H9 (cell line): ENCODE measurements around the gene HUWE1. TPM values are rescaled to one million over a fixed set of nuclear protein-coding genes. Genes with fewer than 3 reads are reported as not detected.

Experiments
- DNase-seq: peaks from one replicate; pipeline ENCODE4 v3.0.0-alpha.2; 2017
- H2AFZ ChIP-seq: one replicate; pipeline ENCODE4 v1.6.1; 2013; ENCODE audit warnings: mild to moderate bottlenecking, low read length, control low read depth, moderate library complexity
- H2AK5ac ChIP-seq: 2 replicates; pipeline ENCODE4 v1.6.1; 2013; ENCODE audit warnings: low read length, control low read depth, mixed read lengths; ENCODE audit not compliant: insufficient read length
- H2BK120ac ChIP-seq: one replicate; pipeline ENCODE4 v1.6.1; 2013; ENCODE audit warnings: low read depth, mild to moderate bottlenecking, low read length, control low read depth, inconsistent platforms; ENCODE audit not compliant: poor library complexity, severe bottlenecking
- H2BK12ac ChIP-seq: 2 replicates; pipeline ENCODE4 v1.6.1; 2013; ENCODE audit warnings: low read length, control low read depth, mixed read lengths, low read depth; ENCODE audit not compliant: insufficient read length
- H2BK15ac ChIP-seq: 2 replicates; pipeline ENCODE4 v1.6.1; 2013; ENCODE audit warnings: low read depth, low read length, control low read depth
- H2BK20ac ChIP-seq: one replicate; pipeline ENCODE4 v1.6.1; 2013; ENCODE audit warnings: low read depth, mild to moderate bottlenecking, low read length, control low read depth, inconsistent platforms; ENCODE audit not compliant: poor library complexity, severe bottlenecking
- H2BK5ac ChIP-seq: 2 replicates; pipeline ENCODE4 v1.6.1; 2013; ENCODE audit warnings: low read length, control low read depth, mixed read lengths; ENCODE audit not compliant: insufficient read length
- H3K14ac ChIP-seq: 2 replicates; pipeline ENCODE4 v1.6.1; 2013; ENCODE audit warnings: low read length, control low read depth; ENCODE audit not compliant: insufficient read depth
- H3K18ac ChIP-seq: 2 replicates; pipeline ENCODE4 v1.6.1; 2013; ENCODE audit warnings: low read depth, mild to moderate bottlenecking, mixed read lengths, low read length, control low read depth; ENCODE audit not compliant: insufficient read length
- H3K23ac ChIP-seq: 2 replicates; pipeline ENCODE4 v1.6.1; 2013; ENCODE audit warnings: low read length, control low read depth, mixed read lengths, low read depth; ENCODE audit not compliant: insufficient read length
- H3K23me2 ChIP-seq: 2 replicates; pipeline ENCODE4 v1.6.1; 2013; ENCODE audit warnings: low read depth, mild to moderate bottlenecking, mixed read lengths, low read length, control low read depth; ENCODE audit not compliant: insufficient read length, poor library complexity, severe bottlenecking
- H3K27ac ChIP-seq: 2 replicates; pipeline ENCODE4 v1.5.1; 2013; ENCODE audit warnings: low read length, control low read depth, mixed read lengths, low read depth; ENCODE audit not compliant: insufficient read length
- H3K27me3 ChIP-seq: 2 replicates; pipeline ENCODE4 v1.6.1; 2013; ENCODE audit warnings: low read length, control low read depth, inconsistent platforms; ENCODE audit not compliant: insufficient read depth
- H3K4ac ChIP-seq: 2 replicates; pipeline ENCODE4 v1.6.1; 2013; ENCODE audit warnings: low read depth, mild to moderate bottlenecking, control low read depth, inconsistent platforms, low read length, moderate library complexity
- H3K4me1 ChIP-seq: 2 replicates; pipeline ENCODE4 v1.6.1; 2013; ENCODE audit warnings: low read length, control low read depth, inconsistent platforms; ENCODE audit not compliant: insufficient read depth
- H3K4me2 ChIP-seq: 2 replicates; pipeline ENCODE4 v1.6.1; 2013; ENCODE audit warnings: low read length, control low read depth, mixed read lengths; ENCODE audit not compliant: insufficient read length, insufficient read depth
- H3K56ac ChIP-seq: 2 replicates; pipeline ENCODE4 v1.6.1; 2013; ENCODE audit warnings: low read depth, mild to moderate bottlenecking, mixed read lengths, low read length, control low read depth; ENCODE audit not compliant: insufficient read length
- H3K79me1 ChIP-seq: 2 replicates; pipeline ENCODE4 v1.6.1; 2013; ENCODE audit warnings: low read depth, mild to moderate bottlenecking, moderate library complexity, low read length, control low read depth, inconsistent platforms; ENCODE audit not compliant: insufficient read depth, poor library complexity, severe bottlenecking
- H3K79me2 ChIP-seq: 2 replicates; pipeline ENCODE4 v1.6.1; 2013; ENCODE audit warnings: low read length, control low read depth, inconsistent platforms; ENCODE audit not compliant: insufficient read depth
- H3K9ac ChIP-seq: 2 replicates; pipeline ENCODE4 v1.6.1; 2013; ENCODE audit warnings: low read length, control low read depth, mixed read lengths; ENCODE audit not compliant: insufficient read length; ENCODE audit errors: extremely low read depth
- H3K9me3 ChIP-seq: one replicate; pipeline ENCODE4 v1.6.1; 2013; ENCODE audit warnings: low read depth, low read length, inconsistent platforms; ENCODE audit not compliant: control insufficient read depth
- H3T11ph ChIP-seq: one replicate; pipeline ENCODE4 v1.6.1; 2013; ENCODE audit warnings: mild to moderate bottlenecking, low read length, control low read depth, inconsistent platforms
- H4K20me1 ChIP-seq: one replicate; pipeline ENCODE4 v1.6.1; 2013; ENCODE audit not compliant: control insufficient read depth, insufficient read length, insufficient read depth
- H4K5ac ChIP-seq: 2 replicates; pipeline ENCODE4 v1.6.1; 2013; ENCODE audit warnings: low read depth, mild to moderate bottlenecking, mixed read lengths, low read length, control low read depth; ENCODE audit not compliant: insufficient read length
- H4K8ac ChIP-seq: replicated peaks from 2 replicates; pipeline ENCODE4 v1.6.1; 2013; ENCODE audit warnings: low read length, control low read depth, mixed read lengths, low read depth; ENCODE audit not compliant: insufficient read length
- H4K91ac ChIP-seq: 2 replicates; pipeline ENCODE4 v1.6.1; 2013; ENCODE audit warnings: low read depth, mild to moderate bottlenecking, moderate library complexity, mixed read lengths, low read length, control low read depth; ENCODE audit not compliant: insufficient read length
- H3K27ac Mint-ChIP-seq, 3 experiments: 2 replicates in 2 of 3; 3 replicates in 1 of 3; pipeline ENCODE4 v1.8.0; 2020 to 2021; ENCODE audit warnings: mixed read lengths in 3 of 3, mild to moderate bottlenecking in 1 of 3, moderate library complexity in 1 of 3
- H3K27me3 Mint-ChIP-seq: 2 replicates; pipeline ENCODE4 v1.8.0; 2021; ENCODE audit warnings: low read depth, mild to moderate bottlenecking, moderate library complexity, mixed read lengths
- H3K36me3 Mint-ChIP-seq, 3 experiments: 2 replicates in 2 of 3; 3 replicates in 1 of 3; pipeline ENCODE4 v1.8.0; 2020 to 2021; ENCODE audit warnings: low read depth in 3 of 3, mixed read lengths in 3 of 3; ENCODE audit not compliant: insufficient read depth in 1 of 3
- H3K4me1 Mint-ChIP-seq, 2 experiments: 2 replicates each; pipeline ENCODE4 v1.8.0; 2020; ENCODE audit warnings: mixed read lengths in 2 of 2
- H3K4me3 Mint-ChIP-seq, 2 experiments: 2 replicates in 1 of 2; 3 replicates in 1 of 2; pipeline ENCODE4 v1.8.0; 2020 to 2021; ENCODE audit warnings: mild to moderate bottlenecking in 2 of 2, mixed read lengths in 2 of 2, moderate library complexity in 1 of 2
- H3K9me3 Mint-ChIP-seq, 2 experiments: 2 replicates in 1 of 2; 3 replicates in 1 of 2; pipeline ENCODE4 v1.8.0; 2020; ENCODE audit warnings: mild to moderate bottlenecking in 2 of 2, mixed read lengths in 2 of 2, moderate library complexity in 1 of 2
- CTCF ChIP-seq: fragments of 200-600 bp; sonication (generic); conservative IDR thresholded peaks from 3 replicates; pipeline ENCODE4 v1.8.0; 2021; ENCODE audit warnings: antibody characterized with exemption, mild to moderate bottlenecking
- total RNA-seq: library from RNA; stranded (reverse); gene quantifications from 2 replicates; pipeline ENCODE4 v1.2.1, GENCODE V29; 2021

Gene HUWE1
- total RNA-seq, 1 experiment from 2014 or later = 230 TPM

- no peak overlapping the region for H3T11ph ChIP-seq
Measured at GRCh38 chrX:53718073-53718472, 31.6 kb upstream of the HUWE1 start.

More at GRCh38 chrX:53718073-53718472, 31.6 kb upstream of the HUWE1 start:
- Mint-ChIP-seq H3K27me3 (no peaks in the 10 kb centered on the region), H3K4me3 (no peak overlapping the region), H3K27ac (no peak overlapping the region), H3K36me3 (peaks cover 0 to 5% (median 0%) of the 10 kb centered on the region in 3 experiments; a peak in 2 of 7 replicates), H3K4me1 (peaks cover 9 to 11% of the 10 kb centered on the region in 2 experiments), H3K9me3 (peaks cover 66 to 72% of the 10 kb centered on the region in 2 experiments)
- no peaks in the 10 kb centered on the region for H3K27me3 ChIP-seq
- H3K9me3 ChIP-seq = peaks cover 49% of the 10 kb centered on the region
- H2AK5ac ChIP-seq = no peak overlapping the region
- H2AFZ ChIP-seq = no peak overlapping the region
- no peak overlapping the region for H2BK20ac ChIP-seq
- H3K79me2 ChIP-seq = no peaks in the 10 kb centered on the region
- H4K91ac ChIP-seq = no peak overlapping the region
- no peak overlapping the region for H3K56ac ChIP-seq
- H2BK5ac ChIP-seq = no peak overlapping the region
- no peak overlapping the region for H3K18ac ChIP-seq
- H3K79me1 ChIP-seq = no peaks in the 10 kb centered on the region
- no peaks in the 10 kb centered on the region for H4K20me1 ChIP-seq
- no peak overlapping the region for H3K4me2 ChIP-seq
- no peak for TF ChIP-seq CTCF
- no peak overlapping the region for H3K27ac ChIP-seq
- no peak overlapping the region for H2BK12ac ChIP-seq
- no peak overlapping the region for H3K4ac ChIP-seq
- no peak overlapping the region for H3K9ac ChIP-seq
- no peaks in the 10 kb centered on the region for H3K23me2 ChIP-seq
- H3K14ac ChIP-seq = no peak overlapping the region
- H3K23ac ChIP-seq = no peak overlapping the region
- H4K5ac ChIP-seq = no peak overlapping the region
- no peaks in the 10 kb centered on the region for H3K4me1 ChIP-seq
- DNase-seq = no peak
- H2BK120ac ChIP-seq = no peak overlapping the region
- H4K8ac ChIP-seq = no peak overlapping the region
- H2BK15ac ChIP-seq = no peak overlapping the region
